ENCODE results near the gene ZBTB16. TPM values are rescaled to one million over a fixed set of nuclear protein-coding genes. Genes with fewer than 3 reads are reported as not detected.

ZBTB16 gene
- total RNA-seq, 1 donor from 2014 or later, result 0.17 TPM

GRCh38 chr11:114277637-114278341 is 218.3 kb downstream of the ZBTB16 start:
- no peak for TF ChIP-seq CTCF (conservative IDR thresholded peaks at IDR 0.05; ENCODE audit: low read depth, low read length)
- H3K4me3 ChIP-seq (ENCODE audit: low read depth, low read length), result no peak overlapping the region
- DNase-seq (ENCODE audit: low read depth), result no peak

GRCh38 chr11:114278342-114279065 is 219.0 kb downstream of the ZBTB16 start:
- H3K4me3 ChIP-seq (ENCODE audit: low read depth, low read length), result no peak overlapping the region
- no peak for TF ChIP-seq CTCF (conservative IDR thresholded peaks at IDR 0.05; ENCODE audit: low read depth, low read length)
- no peak for DNase-seq (ENCODE audit: low read depth)

DNA sequence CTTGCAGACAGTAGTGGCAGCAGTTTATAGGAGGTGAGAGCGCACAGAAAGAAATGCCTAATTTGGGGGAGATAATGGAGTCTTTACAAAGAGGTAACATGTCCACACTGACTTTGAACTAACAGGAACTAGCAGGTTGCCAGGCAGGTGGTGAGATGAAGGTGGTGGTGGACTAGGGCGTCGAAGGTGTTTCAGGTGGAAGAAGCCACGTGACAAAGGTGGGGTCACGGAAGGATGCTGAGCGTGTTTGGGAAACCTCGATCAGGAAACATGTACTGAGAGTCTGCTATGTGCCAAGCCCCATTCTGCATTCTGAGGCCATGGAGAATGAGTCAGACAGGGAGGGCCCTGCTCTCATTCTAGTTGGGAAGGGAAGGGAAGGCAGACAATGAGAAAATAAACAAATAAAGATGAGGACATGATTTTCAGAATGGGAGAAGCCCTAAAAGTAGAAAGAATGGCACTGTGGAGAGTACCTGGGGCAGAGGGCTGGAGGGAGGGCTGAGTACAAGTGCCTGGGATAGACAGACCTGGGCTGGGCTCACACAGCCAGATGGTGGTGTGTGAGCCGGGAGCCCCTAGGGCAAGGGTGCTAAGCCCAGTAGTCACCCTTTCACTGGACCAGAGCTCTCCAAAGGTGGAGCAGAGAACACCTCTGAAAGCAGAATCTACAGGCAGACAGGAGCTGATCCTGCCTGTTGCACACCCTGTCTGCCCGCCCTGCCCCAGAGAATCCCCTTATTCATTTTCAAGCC is 220.5 kb downstream of the ZBTB16 start:
- DNase-seq (ENCODE audit: low read depth), result no peak
- no peak overlapping the region for H3K4me3 ChIP-seq (ENCODE audit: low read depth, low read length)
- TF ChIP-seq CTCF (conservative IDR thresholded peaks at IDR 0.05; ENCODE audit: low read depth, low read length), result no peak

DNA sequence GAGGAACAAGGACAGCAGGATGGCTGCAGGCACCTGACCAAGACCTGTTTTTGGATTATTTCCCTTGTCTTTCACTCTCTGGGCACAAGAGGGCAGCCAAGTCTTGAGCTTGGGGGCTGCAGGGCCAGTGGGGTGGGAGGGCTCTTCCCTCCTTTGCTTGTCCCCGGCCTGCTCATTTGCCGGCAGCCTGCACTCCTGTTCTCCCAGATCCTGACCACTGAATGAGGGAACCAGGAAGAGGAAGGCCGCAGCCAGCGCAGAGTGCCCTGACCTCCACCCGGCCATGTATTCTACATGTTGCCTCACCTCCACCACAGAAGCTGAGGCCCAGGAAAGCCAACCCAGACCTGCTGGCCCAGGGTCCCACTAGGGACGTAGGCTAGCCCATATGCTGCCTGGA is 221.2 kb downstream of the ZBTB16 start:
- peak overlapping the region; percentile 3 for H3K4me3 ChIP-seq (ENCODE audit: low read depth, low read length)
- DNase-seq (ENCODE audit: low read depth), result no peak
- peak; percentile 82 for TF ChIP-seq CTCF (conservative IDR thresholded peaks at IDR 0.05; ENCODE audit: low read depth, low read length)

DNA sequence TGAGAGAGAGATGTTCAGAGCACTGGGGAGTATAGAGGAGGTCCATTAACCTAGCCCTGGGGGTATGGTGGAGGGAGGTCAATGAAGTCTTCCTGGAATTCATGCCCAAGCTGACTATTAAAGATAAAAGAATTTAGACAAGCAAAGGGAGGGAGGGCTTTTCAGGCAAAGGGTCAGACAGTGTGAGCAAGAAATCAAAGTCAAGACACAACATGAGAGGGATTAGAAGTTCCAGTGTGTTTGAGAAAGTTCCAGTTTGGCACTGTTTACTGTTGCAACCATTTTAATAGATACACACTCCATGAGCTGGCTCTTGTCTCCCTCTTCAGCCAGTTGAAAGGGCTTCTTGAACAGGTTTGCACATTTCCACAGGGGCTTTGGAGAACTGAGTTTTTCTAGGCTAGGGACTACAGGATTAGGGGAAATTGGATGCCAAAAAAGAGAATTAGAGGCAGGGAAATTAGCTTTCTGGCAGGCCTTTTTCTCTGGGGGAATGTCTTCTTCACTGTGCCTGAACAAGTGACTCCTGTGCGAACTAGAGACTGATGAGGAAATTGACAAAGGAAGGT is 222.0 kb downstream of the ZBTB16 start:
- no peak overlapping the region for H3K4me3 ChIP-seq (ENCODE audit: low read depth, low read length)
- TF ChIP-seq CTCF (conservative IDR thresholded peaks at IDR 0.05; ENCODE audit: low read depth, low read length), result no peak
- DNase-seq (ENCODE audit: low read depth), result no peak

GRCh38 chr11:114282488-114282887 is 223.0 kb downstream of the ZBTB16 start:
- no peak overlapping the region for H3K4me3 ChIP-seq (ENCODE audit: low read depth, low read length)
- TF ChIP-seq CTCF (conservative IDR thresholded peaks at IDR 0.05; ENCODE audit: low read depth, low read length), result no peak
- no peak for DNase-seq (ENCODE audit: low read depth)

Data from epithelial cell of proximal tubule (primary cell).